Endothelial cell of umbilical vein (primary cell): ENCODE results near the gene GPS1.

Experiments used
- EZH2 ChIP-seq: IDR thresholded peaks from 2 replicates; pipeline ENCODE4 v1.6.1; 2012; ENCODE audit warnings: borderline replicate concordance, low read depth, mild to moderate bottlenecking, moderate library complexity, low read length, inconsistent platforms; ENCODE audit not compliant: severe bottlenecking
- JUN ChIP-seq: IDR thresholded peaks from 2 replicates; pipeline ENCODE4 v1.6.1; 2011; ENCODE audit warnings: borderline replicate concordance, low read depth; ENCODE audit not compliant: insufficient read length, insufficient read depth
- POLR2A ChIP-seq: IDR thresholded peaks from 2 replicates; pipeline ENCODE4 v1.6.1; 2012; ENCODE audit warnings: low read depth, mild to moderate bottlenecking, control low read depth, low read length
- POLR2AphosphoS5 ChIP-seq: IDR thresholded peaks from 2 replicates; pipeline ENCODE4 v1.6.1; 2012; ENCODE audit warnings: low read depth, mild to moderate bottlenecking, control low read depth, low read length, moderate library complexity; ENCODE audit not compliant: insufficient read depth
- TF ChIP-seq, protein P1 (sequence below), 2 donors: IDR thresholded peaks; 1 replicate in 1 of 2; 2 replicates in 1 of 2; pipeline ENCODE4 v1.5.1; 2011; ENCODE audit warnings: low read length in 2 of 2, mild to moderate bottlenecking in 2 of 2, moderate library complexity in 2 of 2, control low read depth in 1 of 2, inconsistent platforms in 1 of 2, low read depth in 1 of 2; ENCODE audit not compliant: insufficient read depth in 1 of 2; ENCODE audit errors: extremely low read depth in 1 of 2

DNA sequence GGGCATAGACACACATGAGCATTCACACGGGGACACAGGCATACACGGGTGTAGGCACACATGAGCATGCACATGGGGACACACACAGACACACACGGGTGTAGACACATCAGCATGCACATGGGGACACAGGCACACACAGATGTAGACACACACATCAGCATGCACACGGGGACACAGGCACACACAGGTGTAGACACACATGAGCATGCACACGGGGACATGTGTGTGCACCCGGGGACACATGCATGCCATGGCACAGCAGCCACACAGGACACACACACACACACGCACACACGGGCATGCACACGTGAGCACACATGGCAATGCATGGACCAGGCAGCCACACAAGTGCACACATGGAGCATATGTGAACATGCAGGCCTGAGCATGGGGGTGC is 9.0 kb upstream of the GPS1 start:
- TF ChIP-seq, protein P1, sequence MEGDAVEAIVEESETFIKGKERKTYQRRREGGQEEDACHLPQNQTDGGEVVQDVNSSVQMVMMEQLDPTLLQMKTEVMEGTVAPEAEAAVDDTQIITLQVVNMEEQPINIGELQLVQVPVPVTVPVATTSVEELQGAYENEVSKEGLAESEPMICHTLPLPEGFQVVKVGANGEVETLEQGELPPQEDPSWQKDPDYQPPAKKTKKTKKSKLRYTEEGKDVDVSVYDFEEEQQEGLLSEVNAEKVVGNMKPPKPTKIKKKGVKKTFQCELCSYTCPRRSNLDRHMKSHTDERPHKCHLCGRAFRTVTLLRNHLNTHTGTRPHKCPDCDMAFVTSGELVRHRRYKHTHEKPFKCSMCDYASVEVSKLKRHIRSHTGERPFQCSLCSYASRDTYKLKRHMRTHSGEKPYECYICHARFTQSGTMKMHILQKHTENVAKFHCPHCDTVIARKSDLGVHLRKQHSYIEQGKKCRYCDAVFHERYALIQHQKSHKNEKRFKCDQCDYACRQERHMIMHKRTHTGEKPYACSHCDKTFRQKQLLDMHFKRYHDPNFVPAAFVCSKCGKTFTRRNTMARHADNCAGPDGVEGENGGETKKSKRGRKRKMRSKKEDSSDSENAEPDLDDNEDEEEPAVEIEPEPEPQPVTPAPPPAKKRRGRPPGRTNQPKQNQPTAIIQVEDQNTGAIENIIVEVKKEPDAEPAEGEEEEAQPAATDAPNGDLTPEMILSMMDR (IDR thresholded peaks at IDR 0.05; ENCODE audit: extremely low read depth in 1 of 2, insufficient read depth in 1 of 2, low read depth in 1 of 2, low read length in 2 of 2): no peak
- no peak for TF ChIP-seq POLR2AphosphoS5
- TF ChIP-seq EZH2: no peak
- no peak for TF ChIP-seq POLR2A
- no peak for TF ChIP-seq JUN
